Spleen (tissue), 11 donors: ENCODE data around the gene SORCS3. TPM values are rescaled to one million over a fixed set of nuclear protein-coding genes. Genes with fewer than 3 reads are reported as not detected.

ENCODE experiments used
- DNase-seq: peaks from one replicate; pipeline ENCODE4 v3.0.0-alpha.2; 2020
- H3K27ac ChIP-seq, 8 donors: fragments of 200-600 bp; sonication (generic) in 7 of 8; 1 replicate in 4 of 8; 2 replicates in 4 of 8; pipeline versions ENCODE4 v1.5.0 to v1.8.0; 2016 to 2021; ENCODE audit warnings: inconsistent platforms in 4 of 8, mild to moderate bottlenecking in 4 of 8, moderate library complexity in 1 of 8
- H3K27me3 ChIP-seq, 7 donors: fragments of 200-600 bp; sonication (generic) in 6 of 7; replicated peaks in 1 of 7; 1 replicate in 4 of 7; 2 replicates in 3 of 7; pipeline versions ENCODE4 v1.5.0 to v1.8.0; 2016 to 2021; ENCODE audit warnings: inconsistent platforms in 3 of 7, mild to moderate bottlenecking in 1 of 7
- H3K36me3 ChIP-seq, 6 donors: fragments of 200-600 bp; sonication (generic) in 5 of 6; 1 replicate in 4 of 6; 2 replicates in 2 of 6; pipeline versions ENCODE4 v1.5.0 to v1.8.0; 2016 to 2021; ENCODE audit warnings: inconsistent platforms in 2 of 6
- H3K4me1 ChIP-seq, 6 donors: fragments of 200-600 bp; sonication (generic) in 5 of 6; 1 replicate in 3 of 6; 2 replicates in 3 of 6; pipeline versions ENCODE4 v1.5.0 to v1.8.0; 2016 to 2021; ENCODE audit warnings: inconsistent platforms in 3 of 6
- H3K4me3 ChIP-seq, 8 donors: fragments of 200-600 bp; sonication (generic) in 7 of 8; 1 replicate in 4 of 8; 2 replicates in 4 of 8; pipeline versions ENCODE4 v1.5.0 to v1.8.0; 2016 to 2021; ENCODE audit warnings: inconsistent platforms in 4 of 8, mild to moderate bottlenecking in 4 of 8, moderate library complexity in 2 of 8
- H3K9me3 ChIP-seq, 8 donors: fragments of 200-600 bp; sonication (generic) in 7 of 8; 1 replicate in 4 of 8; 2 replicates in 4 of 8; pipeline versions ENCODE4 v1.5.0 to v1.8.0; 2016 to 2021; ENCODE audit warnings: inconsistent platforms in 4 of 8
- CTCF ChIP-seq, 11 experiments: fragments of 200-600 bp in 7 of 11; fragments of 450-650 bp in 4 of 11; sonication (generic) in 4 of 11; IDR thresholded peaks in 8 of 11; conservative IDR thresholded peaks in 3 of 11; 1 replicate in 7 of 11; 2 replicates in 4 of 11; pipeline versions ENCODE4 v1.4.0 to v1.8.0; 2016 to 2021; ENCODE audit warnings: antibody characterized with exemption in 11 of 11, inconsistent platforms in 4 of 11, mild to moderate bottlenecking in 1 of 11
- POLR2A ChIP-seq, 3 donors: fragments of 450-650 bp; IDR thresholded peaks; one replicate each; pipeline ENCODE4 v1.5.1; 2017; ENCODE audit warnings: antibody characterized with exemption in 3 of 3, mild to moderate bottlenecking in 1 of 3
- POLR2AphosphoS5 ChIP-seq, 3 donors: sonication (generic); formaldehyde crosslinking; IDR thresholded peaks; one replicate each; pipeline ENCODE4 v1.5.1; 2017; ENCODE audit warnings: antibody characterized with exemption in 3 of 3
- WGBS, 5 donors: extraction: QIAGEN DNeasy Blood & Tissue Kit in 3 of 5; methylation state at CpG; one replicate each; pipeline versions ENCODE4 v1.1.5 to v1.1.7; 2013 to 2018; 5-methylcytosine and 5-hydroxymethylcytosine counted together
- intact Hi-C: fragments of 100-400 bp; cut with DNase I; formaldehyde crosslinking; loops from one replicate; pipeline ENCODE4 v1.15.0; 2023; ENCODE audit warnings: low total_unique reads
- polyA plus RNA-seq, 3 donors: library from polyadenylated mRNA; stranded (reverse); fragments of 200-250 nt; gene quantifications; one replicate each; pipeline ENCODE4 v1.2.1, GENCODE V29; 2013
- total RNA-seq, 7 donors: library from RNA; depleted of rRNA in 3 of 7; stranded (reverse); fragments of >200 nt in 3 of 7; fragmentation: NEBNext Ultra II Directional in 4 of 7; extraction: Animal tissue kit (Norgen Biotek cat#: 25700) in 4 of 7; gene quantifications; one replicate each; pipeline versions ENCODE4 v1.1.0 to v1.2.1, GENCODE V29; 2016 to 2021
- donor health status: healthy with polysubstance abuse.
- donor health status: DM: no; HTN: no; CAD: no; lungs with moderate emphysema.
- donor health status: DM: no; HTN: no; CAD: no.
- donor health status: Bipolar disorder and iron deficiency.
- donor health status: healthy.
- donor health status: DM: no; HTN: no; CAD: no.
- donor health status: DM: yes; HTN: yes; CAD: no.

The SORCS3 gene
- total and polyA plus RNA-seq, 10 donors = 0.03 to 0.06 TPM; not detected in 8

GRCh38 chr10:105138358-105138757 is 497.3 kb downstream of the SORCS3 start:
- no peaks in the 10 kb centered on the region for H3K36me3 ChIP-seq
- TF ChIP-seq POLR2A (IDR thresholded peaks at IDR 0.05) = no peak
- no peaks in the 10 kb centered on the region for H3K9me3 ChIP-seq
- intact Hi-C loops = no loop called here
- no peaks in the 10 kb centered on the region for H3K4me1 ChIP-seq
- no peak overlapping the region for H3K4me3 ChIP-seq
- H3K27ac ChIP-seq = no peak overlapping the region
- WGBS, 5 donors = 68 to 91% (median 78%) methylated on average over 3 of the region's 3 CpGs
- H3K27me3 ChIP-seq = no peaks in the 10 kb centered on the region
- no peak for DNase-seq

- TF ChIP-seq POLR2AphosphoS5 (IDR thresholded peaks at IDR 0.05) (no peak), POLR2A (IDR thresholded peaks at IDR 0.05) (no peak), CTCF (IDR thresholded peaks at IDR 0.05 in 8 of 11, conservative IDR thresholded peaks at IDR 0.05 in 3 of 11) (no peak)
Observed at GRCh38 chr10:105139363-105139896, 498.3 kb downstream of the SORCS3 start.

GRCh38 chr10:105140600-105140999 is 499.5 kb downstream of the SORCS3 start:
- Histone ChIP-seq H3K27ac (no peak overlapping the region), H3K4me3 (no peak overlapping the region), H3K27me3 (no peaks in the 10 kb centered on the region), H3K4me1 (no peaks in the 10 kb centered on the region), H3K36me3 (no peaks in the 10 kb centered on the region), H3K9me3 (no peaks in the 10 kb centered on the region)
- WGBS, 5 donors = 49 to 73% (median 56%) methylated on average over 3 of the region's 3 CpGs
- intact Hi-C loops = no loop called here
- TF ChIP-seq POLR2AphosphoS5 (IDR thresholded peaks at IDR 0.05) (no peak), POLR2A (IDR thresholded peaks at IDR 0.05) (no peak), CTCF (IDR thresholded peaks at IDR 0.05 in 8 of 11, conservative IDR thresholded peaks at IDR 0.05 in 3 of 11) (no peak)
- DNase-seq = no peak

More at GRCh38 chr10:105139363-105139896, 498.3 kb downstream of the SORCS3 start:
- no peaks in the 10 kb centered on the region for H3K9me3 ChIP-seq
- WGBS, 5 donors = 65 to 83% (median 73%) methylated on average over 6 of the region's 6 CpGs
- no peaks in the 10 kb centered on the region for H3K4me1 ChIP-seq
- intact Hi-C loops = no loop called here
- no peak overlapping the region for H3K27ac ChIP-seq
- no peak for DNase-seq
- no peaks in the 10 kb centered on the region for H3K27me3 ChIP-seq
- no peaks in the 10 kb centered on the region for H3K36me3 ChIP-seq
- no peak overlapping the region for H3K4me3 ChIP-seq

GRCh38 chr10:105145711-105146110 is 504.6 kb downstream of the SORCS3 start:
- H3K27ac ChIP-seq = no peak overlapping the region
- intact Hi-C loops = no loop called here
- no peak for DNase-seq
- 46 to 72% (median 61%) methylated on average over 2 of the region's 2 CpGs for WGBS, 5 donors
- H3K27me3 ChIP-seq = no peaks in the 10 kb centered on the region
- no peaks in the 10 kb centered on the region for H3K4me1 ChIP-seq
- H3K9me3 ChIP-seq = no peaks in the 10 kb centered on the region
- H3K4me3 ChIP-seq = no peak overlapping the region
- no peaks in the 10 kb centered on the region for H3K36me3 ChIP-seq
- no peak for TF ChIP-seq CTCF (IDR thresholded peaks at IDR 0.05 in 8 of 11, conservative IDR thresholded peaks at IDR 0.05 in 3 of 11)

- TF ChIP-seq POLR2AphosphoS5 (IDR thresholded peaks at IDR 0.05) (no peak), CTCF (IDR thresholded peaks at IDR 0.05 in 8 of 11, conservative IDR thresholded peaks at IDR 0.05 in 3 of 11) (no peak), POLR2A (IDR thresholded peaks at IDR 0.05) (no peak)
- intact Hi-C loops = no loop called here
- Histone ChIP-seq H3K4me1 (no peaks in the 10 kb centered on the region), H3K9me3 (no peaks in the 10 kb centered on the region), H3K4me3 (no peak overlapping the region), H3K36me3 (no peaks in the 10 kb centered on the region), H3K27ac (no peak overlapping the region), H3K27me3 (no peaks in the 10 kb centered on the region)
- 85 to 97% (median 96%) methylated on average over 2 of the region's 2 CpGs for WGBS, 5 donors
- DNase-seq = no peak
Observed at GRCh38 chr10:105146436-105146835, 505.3 kb downstream of the SORCS3 start.
